ENCODE data around the gene PFDN5.

GRCh38 chr12:53274445-53274844 is 20.9 kb upstream of the PFDN5 start:
- TF ChIP-seq POLR2A (conservative IDR thresholded peaks at IDR 0.05) (no peak), ZBTB8A (IDR thresholded peaks at IDR 0.05; ENCODE audit: partially characterized antibody) (no peak), BCOR (IDR thresholded peaks at IDR 0.05) (no peak), ZNF24 (IDR thresholded peaks at IDR 0.05) (no peak)

Measured in K562 (cell line).